HT-29 (cell line): Measurements from ENCODE around the gene CLPX. TPM values are rescaled to one million over a fixed set of nuclear protein-coding genes. Genes with fewer than 3 reads are reported as not detected.
"Not testable (repeated sequence)": the region's sequence is repeated elsewhere in the genome, so short reads cannot be mapped to it uniquely, and the experiment has no call there.

Experiments
- DNase-seq: peaks from one replicate; pipeline ENCODE4 v3.0.0-alpha.2; 2015; ENCODE audit warnings: low spot score
- total RNA-seq: library from RNA; depleted of rRNA; stranded (reverse); fragments of >200 nt; shearing (Covaris generic); gene quantifications from 2 replicates; pipeline ENCODE4 v1.2.3, GENCODE V29; 2014

CLPX gene
- total RNA-seq, 1 experiment from 2014 or later = 24.5 TPM

DNA sequence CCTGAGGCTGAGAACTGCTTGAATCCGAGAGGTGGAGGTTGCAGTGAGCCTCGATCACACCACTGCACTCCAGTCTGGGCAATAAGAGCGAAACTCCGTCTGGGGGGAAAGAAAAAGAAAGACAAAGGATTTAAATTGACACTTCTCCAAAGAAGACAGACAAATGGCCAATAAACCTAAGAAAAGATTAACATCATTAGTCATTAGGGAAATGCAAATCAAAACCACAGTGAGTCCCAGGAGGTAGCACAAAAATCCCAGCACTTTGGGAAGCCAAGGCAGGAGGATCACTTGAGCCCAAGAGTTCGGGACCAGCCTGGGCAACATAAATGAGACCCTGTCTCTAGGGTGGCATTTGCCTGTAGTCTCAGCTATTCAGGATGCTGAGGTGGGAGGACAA is 12.6 kb downstream of the CLPX start:
- DNase-seq = no peak

DNA sequence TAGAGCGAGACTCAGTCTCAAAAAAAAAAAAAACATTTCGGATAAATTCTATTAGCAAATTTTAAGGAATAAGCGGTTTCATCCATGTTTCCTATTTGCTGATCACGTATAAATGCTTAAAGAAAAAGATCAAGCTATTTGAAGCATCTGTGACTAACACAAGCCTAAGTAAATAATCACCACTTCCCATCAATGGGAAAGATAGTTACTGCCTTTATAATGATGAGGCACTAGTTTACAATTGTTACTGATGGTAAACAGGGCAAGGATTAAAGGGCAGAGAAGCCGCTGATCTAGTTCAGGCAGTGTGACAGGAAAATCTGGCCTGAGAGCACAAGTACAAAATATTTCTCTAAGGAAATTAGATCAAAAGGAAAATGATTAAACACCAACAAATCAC is 13.7 kb downstream of the CLPX start:
- DNase-seq = peak; percentile 17

DNA sequence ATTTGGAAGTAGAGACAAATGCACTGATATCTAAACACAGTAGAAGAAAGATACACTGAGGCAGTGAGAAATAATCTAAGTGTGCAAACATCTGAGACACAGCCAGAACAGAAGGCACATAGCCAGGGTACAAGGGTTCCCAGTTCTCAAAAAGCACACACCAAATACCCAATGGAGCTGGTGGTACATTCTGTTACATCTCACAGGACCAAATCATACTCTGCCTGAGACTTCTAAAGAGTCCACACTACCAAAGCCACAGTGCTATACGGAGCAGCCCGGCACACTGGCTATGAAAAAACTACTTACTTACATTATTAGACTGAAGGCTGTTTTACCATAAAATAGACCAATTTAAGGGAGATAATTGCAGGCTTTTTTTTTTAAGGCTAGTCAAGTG is 19.3 kb downstream of the CLPX start:
- DNase-seq = no peak

DNA sequence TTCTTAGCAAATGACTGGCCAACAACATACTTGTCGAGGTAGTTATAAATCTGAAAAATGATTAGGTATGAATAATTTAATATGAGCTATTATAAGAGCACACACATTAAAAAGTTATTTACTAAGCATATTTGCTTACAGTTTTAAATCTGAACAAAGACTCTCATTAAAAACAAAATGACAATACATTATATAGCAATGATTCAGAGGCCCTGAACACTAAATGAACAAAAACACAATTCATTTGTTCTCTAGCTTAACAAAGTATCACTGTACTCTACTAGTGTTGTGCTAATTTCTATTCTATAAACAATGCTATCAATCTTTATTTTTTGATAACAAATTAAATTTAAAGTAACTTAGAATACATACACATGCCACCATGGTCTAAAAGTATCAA is 21.0 kb downstream of the CLPX start:
- no peak for DNase-seq

DNA sequence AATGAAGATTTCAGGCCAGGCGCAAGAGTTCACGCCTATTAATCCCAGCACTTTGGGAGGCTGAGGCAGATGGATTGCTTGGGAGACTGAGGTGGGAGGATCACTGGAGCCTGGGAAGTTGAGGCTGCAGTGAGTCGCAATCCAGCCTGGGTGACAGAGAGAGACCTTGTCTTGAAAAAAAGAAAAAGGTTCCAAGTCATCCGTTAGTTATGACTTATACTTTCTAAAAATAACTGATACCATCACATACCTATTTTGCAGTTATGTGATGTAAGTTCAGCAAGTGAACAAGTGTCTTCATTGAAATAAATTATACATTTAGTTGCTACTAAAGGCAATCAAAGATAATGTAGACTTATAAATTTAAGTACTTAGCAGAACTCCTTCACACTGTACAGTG is 22.1 kb downstream of the CLPX start:
- DNase-seq = no peak

DNA sequence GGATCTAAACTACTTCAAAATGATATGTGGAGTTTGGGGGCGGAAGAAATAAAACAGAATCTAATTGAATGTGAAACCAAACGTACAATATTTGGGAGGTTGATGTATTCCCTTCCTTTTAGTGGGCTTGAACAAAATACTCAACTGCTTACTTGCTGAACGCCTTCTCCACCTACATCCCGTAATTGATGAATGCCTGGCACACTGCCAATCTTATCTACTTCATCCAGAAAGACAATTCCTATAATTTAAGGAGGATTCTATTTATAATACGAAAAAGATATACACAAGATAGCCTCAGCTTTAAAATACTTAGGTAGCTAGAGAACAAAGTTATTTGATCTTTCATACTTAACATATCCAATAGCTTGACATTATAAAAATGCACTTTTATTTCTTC is 28.4 kb downstream of the CLPX start:
- no peak for DNase-seq

DNA sequence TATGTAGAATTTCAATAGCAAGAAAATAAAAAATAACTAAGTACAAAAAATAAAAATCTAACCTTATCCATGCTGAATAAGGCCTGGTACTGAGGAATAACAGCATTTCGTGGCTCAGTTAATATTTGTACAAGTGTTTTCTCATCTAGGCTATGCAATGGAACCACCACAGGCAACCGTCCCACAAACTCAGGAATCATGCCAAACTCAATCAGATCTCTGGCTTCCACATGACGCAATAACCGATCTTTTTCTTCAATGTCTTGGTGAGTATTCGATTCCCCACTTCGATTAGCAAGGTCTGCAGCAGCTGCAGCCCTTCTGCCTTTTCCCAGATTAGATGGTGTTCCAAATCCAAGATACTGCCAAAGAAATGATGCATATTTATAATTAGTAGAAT is 30.4 kb downstream of the CLPX start:
- DNase-seq = no peak

DNA sequence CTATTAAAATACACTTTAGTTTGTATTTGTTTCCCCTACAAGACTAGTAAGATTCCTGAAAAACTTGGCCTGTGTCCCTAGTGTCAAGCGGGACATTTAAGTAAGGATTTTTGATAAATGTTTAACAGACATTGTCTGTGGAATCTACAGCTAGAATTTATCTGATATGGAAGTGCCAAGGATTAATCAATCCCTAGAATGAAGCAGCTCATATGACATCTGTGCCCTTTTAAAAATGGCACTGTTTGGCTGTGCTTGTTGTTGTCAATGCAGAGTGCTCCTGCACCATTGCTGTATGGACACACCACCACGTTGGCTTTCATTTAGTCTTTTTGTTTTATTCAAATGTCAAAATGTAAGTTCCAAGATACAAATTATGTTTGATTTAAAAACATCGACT is 37.2 kb downstream of the CLPX start:
- no peak for DNase-seq

DNA sequence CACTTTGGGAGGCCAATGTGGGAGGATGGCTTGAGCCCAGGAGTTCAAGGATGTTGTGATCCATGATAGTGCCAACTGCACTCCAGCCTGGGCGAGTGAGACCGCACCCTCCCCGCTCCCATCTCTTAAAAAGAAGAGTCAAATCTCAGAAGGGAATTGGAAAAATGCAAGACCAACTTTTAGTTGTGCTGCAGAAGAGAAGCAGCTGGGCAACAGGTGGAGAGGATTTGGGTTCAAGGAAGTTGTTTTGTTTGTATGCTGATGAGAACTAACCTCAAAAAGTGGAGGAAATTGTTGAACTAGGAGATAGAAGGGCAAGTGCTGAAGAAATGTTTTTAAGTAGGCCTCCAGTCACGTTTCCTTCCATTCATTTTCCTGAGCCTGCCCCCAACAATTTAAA is 38.7 kb downstream of the CLPX start:
- DNase-seq = no peak

DNA sequence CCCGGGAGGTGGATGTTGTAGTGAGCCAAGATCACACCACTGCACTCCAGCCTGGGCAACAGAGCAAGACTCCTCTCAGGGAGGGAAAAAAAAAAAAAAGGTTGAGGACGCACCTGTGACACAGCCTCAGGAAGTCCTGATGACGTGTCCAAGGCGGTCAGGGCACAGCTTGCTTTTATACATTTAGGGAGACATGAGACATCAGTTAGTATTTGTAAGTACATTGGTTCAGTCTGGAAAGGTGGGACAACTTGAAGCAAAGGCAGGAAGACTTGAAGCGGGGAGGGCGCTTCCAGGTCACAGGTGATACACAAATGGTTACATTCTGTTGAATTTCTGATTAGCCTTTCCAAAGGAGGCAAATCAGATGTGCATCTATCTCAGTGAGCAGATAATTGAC is 46.5 kb downstream of the CLPX start:
- DNase-seq = not testable (repeated sequence)

DNA sequence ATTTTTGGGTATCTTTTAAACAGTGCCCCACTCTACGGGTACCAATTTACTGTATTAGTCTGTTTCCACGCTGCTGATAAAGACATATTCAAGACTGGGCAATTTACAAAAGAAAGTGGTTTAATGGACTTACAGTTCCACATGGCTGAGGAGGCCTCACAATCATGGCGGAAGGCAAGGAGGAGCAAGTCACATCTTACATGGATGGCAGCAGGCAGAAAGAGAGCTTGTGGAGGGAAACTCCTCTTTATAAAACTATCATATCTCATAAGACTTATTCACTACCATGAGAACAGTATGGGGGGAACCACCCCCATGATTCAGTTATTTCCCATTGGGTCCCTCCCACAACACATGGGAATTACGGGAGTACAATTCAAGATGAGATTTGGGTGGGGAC is 47.2 kb downstream of the CLPX start:
- DNase-seq = not testable (repeated sequence)

DNA sequence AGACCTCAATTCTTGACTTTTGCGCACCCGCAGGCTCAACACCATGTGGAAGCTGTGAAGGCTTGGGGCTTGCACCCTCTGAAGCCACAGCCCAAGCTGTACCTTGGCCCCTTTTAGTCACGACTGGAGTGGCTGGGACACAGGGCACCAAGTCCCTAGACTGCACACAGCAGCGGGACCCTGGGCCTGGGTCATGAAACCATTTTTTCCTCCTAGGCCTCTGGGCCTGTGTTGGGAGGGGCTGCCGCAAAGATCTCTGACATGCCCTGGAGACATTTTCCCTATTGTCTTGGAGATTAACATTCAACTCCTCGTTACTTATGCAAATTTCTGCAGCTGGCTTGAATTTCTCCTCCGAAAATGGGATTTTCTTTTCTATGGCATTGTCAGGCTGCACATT is 48.1 kb downstream of the CLPX start:
- DNase-seq = not testable (repeated sequence)

DNA sequence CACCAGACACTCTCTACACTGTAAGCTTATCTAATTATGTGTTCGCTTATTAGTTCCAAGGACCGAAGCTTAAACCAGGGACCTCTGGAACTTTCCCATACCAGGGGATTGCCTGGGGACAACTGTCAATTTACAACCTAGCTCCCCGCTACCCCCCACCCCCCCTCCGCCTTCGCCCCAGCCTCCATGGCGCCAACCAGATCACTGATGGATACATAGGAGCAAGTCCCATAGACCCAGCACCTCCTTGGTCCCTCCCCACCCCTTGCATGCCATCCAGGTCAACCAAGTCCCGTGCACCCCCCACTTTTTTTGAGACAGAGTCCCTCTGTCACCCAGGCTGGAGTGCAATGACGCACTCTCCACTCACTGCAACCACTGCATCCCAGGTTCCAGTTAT is 50.6 kb downstream of the CLPX start:
- no peak for DNase-seq

DNA sequence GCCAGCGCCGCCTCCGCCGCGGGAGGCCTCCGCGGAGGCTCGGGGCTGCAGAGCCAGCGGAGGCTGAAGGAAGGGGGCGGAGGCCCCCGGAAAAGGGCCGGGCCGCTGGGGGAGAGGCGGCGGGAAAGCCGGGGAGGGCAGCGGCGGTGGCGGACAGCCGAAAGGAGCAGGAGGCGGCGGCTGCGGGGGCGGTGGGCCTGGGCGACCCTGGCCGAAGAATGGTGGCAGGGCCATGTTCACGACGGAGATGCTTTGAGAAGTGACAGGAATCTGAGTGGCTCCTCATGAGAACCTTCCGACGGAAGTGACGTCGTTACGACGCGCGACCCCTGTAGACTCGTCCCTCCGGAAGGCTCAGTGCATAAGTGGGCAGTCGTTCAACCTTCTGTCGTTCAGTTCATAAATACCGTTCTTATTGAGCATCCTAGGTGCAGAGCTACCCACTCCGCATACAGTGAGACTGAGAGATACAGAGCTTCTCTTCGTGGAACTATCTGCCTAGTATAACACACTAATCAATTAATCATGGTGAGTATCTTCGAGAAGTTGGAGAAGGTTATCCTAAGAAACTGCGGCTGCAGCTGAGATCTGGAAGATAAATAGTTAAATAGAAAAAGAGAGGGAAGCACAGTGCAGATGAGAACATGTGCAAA is 51.5 kb downstream of the CLPX start, which contains the start of gene PDCD7:
Gene PDCD7 (minus strand): TSS at position 261 of the 653 bp plus-strand sequence. CDS start 27 bp downstream, at position 234.
- peak; percentile 97 for DNase-seq

DNA sequence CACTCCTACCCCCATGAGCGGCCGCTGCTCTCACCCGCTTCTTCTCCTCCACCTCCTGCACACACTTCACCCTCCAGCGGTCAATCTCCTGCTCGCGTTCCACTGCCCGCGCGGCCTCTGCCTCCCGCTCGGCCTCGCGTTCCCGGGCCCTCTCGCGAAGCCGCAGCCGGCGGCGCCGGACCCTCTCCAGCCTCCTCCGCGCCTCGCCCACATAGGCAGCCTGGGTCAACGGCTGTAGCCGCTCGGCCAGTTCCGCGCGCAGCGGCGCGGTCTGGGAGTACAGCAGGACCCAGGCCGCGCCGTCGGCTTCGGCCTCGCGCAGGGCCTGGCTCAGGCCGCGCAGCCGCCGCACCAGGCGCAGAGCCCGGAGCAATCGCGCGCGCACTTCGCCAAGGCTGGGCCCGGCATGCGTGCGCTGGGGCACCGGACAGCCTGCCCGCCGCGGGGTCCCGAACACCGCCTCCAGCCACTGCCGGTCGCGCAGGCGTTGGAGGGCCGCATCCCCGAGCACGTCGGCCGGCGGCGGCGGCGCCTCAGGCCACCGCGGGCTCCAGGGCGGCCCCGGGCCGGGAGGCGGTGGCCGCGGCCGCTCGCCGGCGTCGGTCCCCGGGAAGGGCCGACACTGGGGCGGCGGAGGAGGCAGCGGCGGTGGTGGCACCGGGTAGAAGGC is 52.1 kb downstream of the CLPX start:
- peak; percentile 64 for DNase-seq

DNA sequence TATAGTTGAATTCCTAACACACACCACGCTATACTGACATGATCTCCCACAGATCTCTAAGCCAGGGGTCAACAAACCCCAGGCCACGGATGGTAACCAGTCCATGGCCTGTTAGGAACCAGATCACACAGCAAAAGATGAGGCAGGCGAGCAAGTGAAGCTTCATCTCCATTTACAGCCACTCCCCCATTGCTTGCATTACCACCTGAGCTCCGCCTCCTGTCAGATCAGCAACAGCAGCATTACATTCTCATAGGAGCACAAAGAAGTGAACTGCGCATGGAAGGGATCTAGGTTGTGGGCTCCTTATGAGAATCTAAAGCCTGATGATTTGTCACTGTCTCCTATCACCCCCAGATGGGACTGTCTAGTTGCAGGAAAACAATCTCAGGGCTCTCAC is 54.2 kb downstream of the CLPX start:
- DNase-seq = peak; percentile 28

DNA sequence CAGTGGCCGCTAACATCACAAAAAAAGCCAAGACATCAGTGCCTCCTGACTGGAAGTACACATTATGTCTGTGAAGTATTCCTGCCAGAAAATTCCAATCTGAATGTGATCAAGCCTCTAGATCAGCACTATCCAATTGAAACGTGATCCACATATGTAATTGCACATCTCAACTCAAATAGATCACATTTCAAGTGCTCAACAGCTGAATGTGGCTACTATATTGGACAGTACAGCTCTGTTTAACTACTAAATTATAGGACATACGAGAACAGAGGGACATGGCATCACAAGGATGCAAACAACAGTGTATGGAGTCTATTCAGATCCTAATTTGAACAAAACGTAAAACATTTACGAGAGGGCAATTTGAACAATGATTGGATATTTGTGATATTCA is 69.6 kb downstream of the CLPX start:
- DNase-seq = no peak

DNA sequence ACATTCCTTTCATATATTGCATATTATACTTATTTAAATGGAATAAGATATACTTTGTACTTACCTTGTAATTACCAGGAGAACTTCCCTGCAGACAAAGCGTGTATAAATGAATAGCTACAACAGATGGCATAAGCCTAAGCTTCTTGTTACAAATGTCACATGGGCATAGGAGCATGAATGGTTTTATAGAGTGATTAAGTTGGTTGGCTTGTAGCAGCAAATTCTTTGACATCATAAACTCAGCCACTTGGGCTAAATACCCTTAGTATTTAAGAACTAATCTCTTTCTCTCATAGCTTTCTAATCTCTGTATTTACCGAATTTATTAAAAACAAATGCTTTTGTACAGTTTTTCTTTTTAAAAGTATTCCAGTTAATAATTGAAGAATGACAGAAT is 70.1 kb downstream of the CLPX start, which contains the start of gene UBAP1L:
Gene UBAP1L (minus strand): TSS at position 115 of the 400 bp plus-strand sequence. CDS start 8,985 bp downstream, outside the sequence.
- no peak for DNase-seq

DNA sequence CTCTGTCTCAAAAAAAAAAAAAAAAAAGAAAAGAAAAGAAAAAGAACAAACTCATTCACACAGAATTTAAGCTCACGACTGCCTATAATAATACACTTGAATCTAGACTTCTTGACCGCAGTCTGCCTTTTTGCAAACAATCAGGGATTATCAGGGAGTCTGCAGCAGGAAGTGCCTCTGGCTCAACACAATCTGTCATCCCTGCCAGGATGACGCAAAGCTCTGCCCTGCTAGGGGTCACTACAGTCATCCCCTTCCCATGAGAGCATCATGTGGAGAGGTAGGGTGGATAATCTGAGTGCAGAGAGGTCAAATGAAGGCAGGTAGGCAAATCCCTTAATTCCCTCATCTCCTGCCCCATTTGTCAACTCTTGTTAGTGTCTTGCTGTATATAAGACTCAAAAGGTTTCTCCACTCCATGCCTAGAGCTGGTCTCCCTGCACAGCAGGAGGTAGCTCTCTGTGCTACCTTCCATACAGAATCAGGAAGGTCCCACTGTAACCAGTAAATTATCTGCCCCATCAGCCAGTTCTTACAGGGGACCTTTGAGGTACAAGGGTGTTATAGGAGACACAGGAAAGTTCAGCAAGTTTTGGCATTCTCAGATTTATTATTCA is 74.4 kb downstream of the CLPX start:
- DNase-seq = no peak

DNA sequence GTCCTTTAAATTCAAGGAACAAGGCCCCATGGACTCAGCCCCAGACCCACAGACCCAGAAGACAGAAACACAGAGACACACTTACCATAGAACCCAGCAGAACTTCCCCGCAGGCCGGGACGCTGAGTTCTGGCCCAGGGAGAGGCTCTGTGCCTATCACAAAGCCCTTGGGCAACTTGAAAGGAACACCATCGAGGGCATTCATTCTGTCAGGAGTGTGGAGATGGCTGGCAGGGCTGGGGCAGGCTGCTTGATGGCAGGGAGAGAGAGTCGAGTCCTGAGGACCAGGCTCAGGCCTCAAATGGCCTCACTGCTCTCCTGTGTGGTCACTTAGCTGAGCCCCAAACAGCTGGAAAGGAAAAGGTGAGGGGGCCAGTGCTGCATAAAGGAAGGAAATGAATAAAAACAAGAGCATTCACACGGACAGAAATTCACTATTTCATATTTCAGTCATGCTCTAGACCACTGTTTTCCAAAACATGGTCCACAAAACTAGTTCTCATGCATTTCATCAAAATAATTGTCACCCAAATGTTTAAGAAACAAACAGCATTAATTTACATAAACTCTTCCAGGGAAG is 79.0 kb downstream of the CLPX start:
- DNase-seq = no peak

DNA sequence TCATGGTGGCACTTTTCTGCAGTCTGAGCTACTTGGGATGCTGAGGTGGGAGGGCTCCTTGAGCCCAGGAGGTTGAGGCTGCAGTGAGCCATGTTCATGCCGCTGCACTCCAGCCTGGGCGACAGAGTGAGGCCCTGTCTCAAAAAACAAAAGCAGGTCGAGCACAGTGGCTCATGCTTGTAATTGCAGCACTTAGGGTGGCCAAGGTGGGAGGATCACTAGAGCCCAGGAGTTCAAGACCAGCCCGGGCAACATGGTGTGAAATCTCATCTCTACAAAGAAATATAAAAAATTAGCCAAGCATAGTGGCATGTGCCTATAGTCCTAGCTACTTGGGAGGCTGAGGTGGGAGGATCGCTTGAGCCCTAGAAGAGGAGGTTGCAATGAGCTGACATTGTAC is 80.1 kb downstream of the CLPX start:
- no peak for DNase-seq

DNA sequence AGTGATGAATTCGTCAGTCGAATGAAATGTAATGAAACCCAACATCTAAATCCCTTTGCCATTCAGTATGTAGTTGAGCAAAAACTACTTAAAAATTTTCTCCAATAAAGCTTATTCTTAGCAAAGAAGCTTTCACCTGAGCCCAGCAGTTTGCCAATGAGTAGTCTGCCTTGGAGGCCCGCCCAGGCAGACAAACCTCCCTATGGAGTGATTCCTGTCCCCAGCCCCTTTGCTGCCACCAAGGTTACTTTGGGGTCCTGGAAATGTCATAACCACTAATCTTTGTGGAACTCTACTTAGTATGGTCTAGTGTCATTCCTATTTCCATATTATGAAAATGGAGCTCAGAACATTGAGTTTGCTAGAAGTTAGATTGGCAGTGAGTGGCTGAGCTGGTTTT is 82.2 kb downstream of the CLPX start:
- DNase-seq = no peak
